Endodermal cell (in vitro differentiated cells): ENCODE results near the gene FBXO17. TPM values are rescaled to one million over a fixed set of nuclear protein-coding genes. Genes with fewer than 3 reads are reported as not detected.

ENCODE experiments used
- DNase-seq: peaks from one replicate; pipeline ENCODE4 v3.0.0-alpha.2; 2017
- H3K27ac ChIP-seq: 2 replicates; pipeline ENCODE4 v1.5.1; 2013; ENCODE audit warnings: mild to moderate bottlenecking, low read depth, low read length, moderate library complexity
- H3K27me3 ChIP-seq: 2 replicates; pipeline ENCODE4 v1.6.1; 2013; ENCODE audit warnings: mild to moderate bottlenecking, low read length, moderate library complexity; ENCODE audit not compliant: insufficient read depth, control insufficient read depth, poor library complexity, severe bottlenecking
- H3K36me3 ChIP-seq: 2 replicates; pipeline ENCODE4 v1.7.0; 2013; ENCODE audit warnings: mild to moderate bottlenecking, low read length, moderate library complexity; ENCODE audit not compliant: control insufficient read depth, insufficient read depth
- H3K4me1 ChIP-seq: one replicate; pipeline ENCODE4 v1.7.0; 2013; ENCODE audit warnings: low read length; ENCODE audit not compliant: control insufficient read depth, insufficient read depth
- H3K4me3 ChIP-seq: 2 replicates; pipeline ENCODE4 v1.5.1; 2013; ENCODE audit warnings: mild to moderate bottlenecking, low read length, moderate library complexity
- H3K9ac ChIP-seq: 2 replicates; pipeline ENCODE4 v1.6.1; 2013; ENCODE audit warnings: mild to moderate bottlenecking, low read length, moderate library complexity; ENCODE audit not compliant: poor library complexity, severe bottlenecking; ENCODE audit errors: extremely low read depth
- H3K9me3 ChIP-seq: 2 replicates; pipeline ENCODE4 v1.6.1; 2013; ENCODE audit warnings: mild to moderate bottlenecking, low read length, moderate library complexity; ENCODE audit not compliant: control insufficient read depth
- H3K27ac Mint-ChIP-seq: 2 replicates; pipeline ENCODE4 v1.8.0; 2020; ENCODE audit warnings: mixed read lengths
- H3K27me3 Mint-ChIP-seq: 2 replicates; pipeline ENCODE4 v1.8.0; 2021; ENCODE audit warnings: mild to moderate bottlenecking, mixed read lengths; ENCODE audit not compliant: insufficient read depth
- H3K36me3 Mint-ChIP-seq: 2 replicates; pipeline ENCODE4 v1.8.0; 2020; ENCODE audit warnings: low read depth, mixed read lengths
- H3K4me1 Mint-ChIP-seq: 2 replicates; pipeline ENCODE4 v1.8.0; 2020; ENCODE audit warnings: mixed read lengths
- H3K4me3 Mint-ChIP-seq: 2 replicates; pipeline ENCODE4 v1.8.0; 2020; ENCODE audit warnings: mild to moderate bottlenecking, moderate library complexity, mixed read lengths
- H3K9me3 Mint-ChIP-seq: 2 replicates; pipeline ENCODE4 v1.8.0; 2020; ENCODE audit warnings: mild to moderate bottlenecking, mixed read lengths
- WGBS, 2 experiments: methylation state at CpG; one replicate each; pipeline versions ENCODE4 v1.1.5 to v1.1.7; 2013; ENCODE audit warnings: missing lambda C conversion rate in 2 of 2, mixed read lengths in 1 of 2; ENCODE audit not compliant: insufficient coverage in 1 of 2, insufficient read length in 1 of 2; 5-methylcytosine and 5-hydroxymethylcytosine counted together
- total RNA-seq, 2 donors: library from RNA; stranded (reverse); fragmentation: NEBNext Ultra II Directional in 1 of 2; extraction: Animal tissue kit (Norgen Biotek cat#: 25700) in 1 of 2; gene quantifications; 2 replicates in 1 of 2; 3 replicates in 1 of 2; pipeline ENCODE4 v1.2.1, GENCODE V29; 2021
- TF ChIP-seq, protein P1 (sequence below): fragments of 200-600 bp; sonication (generic); conservative IDR thresholded peaks from 2 replicates; pipeline ENCODE4 v1.5.0; 2021; ENCODE audit warnings: antibody characterized with exemption, mild to moderate bottlenecking

The FBXO17 gene
- total RNA-seq, 2 donors from 2014 or later: 21.2 to 40.3 TPM

- no peaks in the 10 kb centered on the region for H3K27me3 ChIP-seq
- no peaks in the 10 kb centered on the region for H3K4me1 ChIP-seq
- TF ChIP-seq, protein P1, sequence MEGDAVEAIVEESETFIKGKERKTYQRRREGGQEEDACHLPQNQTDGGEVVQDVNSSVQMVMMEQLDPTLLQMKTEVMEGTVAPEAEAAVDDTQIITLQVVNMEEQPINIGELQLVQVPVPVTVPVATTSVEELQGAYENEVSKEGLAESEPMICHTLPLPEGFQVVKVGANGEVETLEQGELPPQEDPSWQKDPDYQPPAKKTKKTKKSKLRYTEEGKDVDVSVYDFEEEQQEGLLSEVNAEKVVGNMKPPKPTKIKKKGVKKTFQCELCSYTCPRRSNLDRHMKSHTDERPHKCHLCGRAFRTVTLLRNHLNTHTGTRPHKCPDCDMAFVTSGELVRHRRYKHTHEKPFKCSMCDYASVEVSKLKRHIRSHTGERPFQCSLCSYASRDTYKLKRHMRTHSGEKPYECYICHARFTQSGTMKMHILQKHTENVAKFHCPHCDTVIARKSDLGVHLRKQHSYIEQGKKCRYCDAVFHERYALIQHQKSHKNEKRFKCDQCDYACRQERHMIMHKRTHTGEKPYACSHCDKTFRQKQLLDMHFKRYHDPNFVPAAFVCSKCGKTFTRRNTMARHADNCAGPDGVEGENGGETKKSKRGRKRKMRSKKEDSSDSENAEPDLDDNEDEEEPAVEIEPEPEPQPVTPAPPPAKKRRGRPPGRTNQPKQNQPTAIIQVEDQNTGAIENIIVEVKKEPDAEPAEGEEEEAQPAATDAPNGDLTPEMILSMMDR: peak; percentile 100
- H3K36me3 ChIP-seq: peaks cover 39% of the 10 kb centered on the region
- H3K4me3 ChIP-seq: peak within 1 kb of the TSS; percentile 100
- H3K9me3 ChIP-seq: peaks cover 29% of the 10 kb centered on the region
- peak within 1 kb of the TSS; percentile 93 for H3K9ac ChIP-seq
- Mint-ChIP-seq H3K36me3 (peaks cover 47% of the 10 kb centered on the region), H3K27ac (peak within 1 kb of the TSS; percentile 99), H3K4me3 (peak within 1 kb of the TSS; percentile 97), H3K27me3 (peaks cover 3% of the 10 kb centered on the region), H3K4me1 (peaks cover 9% of the 10 kb centered on the region), H3K9me3 (peaks cover 26% of the 10 kb centered on the region)
- WGBS, 2 experiments: 4 to 8% methylated on average over 28 to 49 of the region's 49 CpGs
- H3K27ac ChIP-seq: peak within 1 kb of the TSS; percentile 92
- peak; percentile 97 for DNase-seq
Observed at GRCh38 chr19:38929929-38930775, 45.4 kb downstream of the FBXO17 start, which contains the start of gene SARS2. SARS2 (minus strand) TSS chr19:38930763; CDS start chr19:38930736, 27 bp downstream.

GRCh38 chr19:38928391-38929001 lies 47.0 kb downstream of the FBXO17 start:
- no peak overlapping the region for H3K9ac ChIP-seq
- TF ChIP-seq, protein P1: no peak
- Mint-ChIP-seq H3K4me3 (no peak overlapping the region), H3K36me3 (peaks cover 45% of the 10 kb centered on the region), H3K27me3 (peaks cover 1% of the 10 kb centered on the region), H3K27ac (no peak overlapping the region), H3K4me1 (peaks cover 9% of the 10 kb centered on the region), H3K9me3 (peaks cover 10% of the 10 kb centered on the region)
- H3K4me1 ChIP-seq: no peaks in the 10 kb centered on the region
- H3K27me3 ChIP-seq: no peaks in the 10 kb centered on the region
- DNase-seq: no peak
- WGBS, 2 experiments: 89 to 100% methylated on average over 1 to 3 of the region's 4 CpGs
- H3K4me3 ChIP-seq: no peak overlapping the region
- H3K36me3 ChIP-seq: peaks cover 37% of the 10 kb centered on the region
- H3K9me3 ChIP-seq: peaks cover 13% of the 10 kb centered on the region
- H3K27ac ChIP-seq: no peak overlapping the region

DNA sequence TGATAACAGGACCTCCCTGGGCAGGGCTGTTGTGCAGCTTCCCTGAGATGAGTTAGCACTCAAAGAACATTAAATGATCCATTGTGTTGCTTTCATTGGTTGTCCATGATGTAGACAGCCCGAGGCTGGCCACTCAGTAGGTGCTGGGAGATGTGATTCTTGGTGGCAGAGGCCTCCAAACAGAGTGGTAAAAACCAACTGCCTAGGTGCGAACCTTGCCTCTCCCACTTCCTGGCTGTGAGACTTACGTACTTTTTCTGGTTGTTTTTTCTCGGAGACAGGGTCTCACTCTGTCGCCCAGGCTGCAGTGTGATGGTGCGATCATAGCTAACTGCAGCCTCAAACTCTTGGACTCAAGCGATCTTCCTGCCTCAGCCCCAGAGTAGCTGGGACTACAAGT lies 51.2 kb downstream of the FBXO17 start:
- TF ChIP-seq, protein P1: no peak
- H3K9me3 Mint-ChIP-seq: peaks cover 1% of the 10 kb centered on the region
- Histone ChIP-seq H3K27me3 (no peaks in the 10 kb centered on the region), H3K36me3 (peaks cover 36% of the 10 kb centered on the region), H3K9ac (no peak overlapping the region), H3K4me3 (no peak overlapping the region), H3K9me3 (no peaks in the 10 kb centered on the region), H3K27ac (no peak overlapping the region), H3K4me1 (no peaks in the 10 kb centered on the region)
- no peak for DNase-seq
- WGBS, 2 experiments: 93 to 94% methylated on average over 7 of the region's 7 CpGs
- H3K36me3 Mint-ChIP-seq: peaks cover 45% of the 10 kb centered on the region
- H3K4me1 Mint-ChIP-seq: no peaks in the 10 kb centered on the region
- no peaks in the 10 kb centered on the region for H3K27me3 Mint-ChIP-seq
- H3K27ac Mint-ChIP-seq: no peak overlapping the region
- H3K4me3 Mint-ChIP-seq: no peak overlapping the region
